Fibroblast of the conjunctiva (primary cell): ENCODE measurements around the gene NRG3.
A peak's percentile ranks its signal among the peaks of the same experiment; 100 is the strongest.
"Not testable (repeated sequence)": the region's sequence is repeated elsewhere in the genome, so short reads cannot be mapped to it uniquely, and the experiment has no call there.

ENCODE experiments used
- DNase-seq: peaks from one replicate; pipeline ENCODE4 v3.0.0-alpha.2; 2010; ENCODE audit warnings: low read depth

Gene NRG3

GRCh38 chr10:82581940-82582339 is 706.9 kb downstream of the NRG3 start:
- no peak for DNase-seq

DNA sequence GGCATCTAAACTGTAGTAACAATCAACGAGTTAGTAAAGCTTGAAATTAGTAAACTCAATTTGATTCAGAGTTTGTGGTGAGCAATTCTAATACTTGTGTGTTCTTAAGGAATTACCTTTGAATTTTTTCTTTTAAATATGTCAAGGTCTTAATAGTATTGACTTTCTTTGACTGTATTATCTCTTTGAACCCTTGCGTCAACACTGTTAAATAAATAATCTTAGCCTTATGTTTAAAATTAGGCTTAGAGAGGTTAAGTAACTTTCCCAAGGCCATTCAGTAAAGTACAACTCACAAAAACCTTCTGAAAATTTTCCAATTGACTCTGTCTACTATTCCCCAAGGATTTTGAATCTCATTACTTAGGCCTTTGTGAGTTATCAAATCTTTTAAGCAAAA is 716.4 kb downstream of the NRG3 start:
- no peak for DNase-seq

DNA sequence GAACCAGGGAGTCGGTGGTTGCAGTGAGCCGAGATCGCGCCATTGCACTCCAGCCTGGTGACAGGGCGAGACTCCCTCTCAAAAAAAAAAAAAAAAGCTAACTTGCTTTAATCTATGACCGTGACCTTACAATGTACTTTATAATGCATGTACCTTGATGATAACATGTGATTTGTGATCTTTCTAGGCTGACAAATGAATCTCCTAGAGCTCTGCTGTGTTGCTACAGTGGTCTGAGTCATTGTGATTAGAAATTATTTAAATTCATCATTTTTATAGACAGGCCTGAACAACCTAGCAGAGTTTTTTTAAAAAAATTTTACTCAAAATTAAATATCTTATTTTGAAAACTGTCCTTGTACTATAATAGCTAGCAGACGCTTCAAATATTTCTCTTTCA is 722.8 kb downstream of the NRG3 start:
- no peak for DNase-seq

DNA sequence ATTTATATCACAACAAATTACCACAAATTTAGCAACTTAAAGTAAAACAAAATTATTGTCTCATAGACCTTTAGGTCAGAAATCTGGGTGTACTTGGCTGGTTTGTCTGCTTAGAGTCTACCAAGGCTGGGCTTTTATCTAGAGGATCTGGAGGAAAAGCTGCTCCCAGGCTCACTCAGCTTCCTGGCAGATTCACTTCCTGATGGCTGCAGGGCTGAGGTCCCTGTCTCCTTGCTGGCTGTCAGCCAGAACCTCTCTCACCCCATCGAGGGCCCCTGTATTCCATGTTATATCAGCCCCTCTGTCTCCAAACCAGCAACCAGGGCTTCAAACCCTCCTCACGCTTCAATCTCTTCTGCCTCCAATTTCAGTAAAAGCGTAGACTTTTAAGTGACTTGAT is 734.9 kb downstream of the NRG3 start:
- no peak for DNase-seq

GRCh38 chr10:82618007-82618406 is 743.0 kb downstream of the NRG3 start:
- DNase-seq = no peak

DNA sequence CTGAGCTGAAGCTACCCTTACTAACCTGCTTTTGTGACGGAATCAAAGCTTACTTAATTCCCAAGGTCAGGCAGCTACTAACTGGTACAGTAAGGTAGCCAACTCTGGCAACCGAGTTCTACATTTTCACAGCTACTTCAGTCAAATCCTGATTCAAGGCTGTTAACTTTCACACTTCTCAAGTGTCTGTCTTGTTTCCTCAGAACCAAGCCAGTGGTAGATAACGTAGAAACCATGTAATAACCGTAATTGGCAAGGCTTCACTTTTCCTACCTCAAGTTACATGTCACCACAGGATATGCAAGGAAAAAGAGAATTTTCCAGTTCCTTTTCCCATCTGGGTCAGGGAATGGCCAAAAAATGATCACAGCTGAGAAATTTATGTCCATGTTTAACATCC is 746.7 kb downstream of the NRG3 start:
- DNase-seq = no peak

- DNase-seq = no peak
These were observed 747.5 kb downstream of the NRG3 start for GRCh38 chr10:82622479-82622878.

GRCh38 chr10:82625512-82626189 is 750.7 kb downstream of the NRG3 start:
- no peak for DNase-seq

DNA sequence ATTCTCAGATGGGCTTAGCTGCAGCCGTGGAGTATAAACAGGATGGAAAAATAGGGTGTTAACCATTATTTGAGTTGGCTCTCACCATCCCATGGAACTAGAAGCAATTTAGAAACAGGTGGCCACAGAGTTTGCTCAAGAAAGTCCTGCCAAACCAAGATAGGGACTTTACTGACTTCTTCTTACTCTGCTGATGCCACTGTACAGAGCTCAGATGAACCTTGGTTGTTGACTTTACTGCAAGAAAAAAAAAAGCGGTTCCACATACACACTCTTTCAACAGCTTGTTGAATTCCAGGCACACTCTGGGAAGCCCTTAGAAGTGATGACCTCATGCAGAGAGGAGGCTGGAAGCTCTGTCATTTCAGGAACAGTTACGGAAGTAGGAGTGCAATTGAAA is 753.4 kb downstream of the NRG3 start:
- peak; percentile 1 for DNase-seq

DNA sequence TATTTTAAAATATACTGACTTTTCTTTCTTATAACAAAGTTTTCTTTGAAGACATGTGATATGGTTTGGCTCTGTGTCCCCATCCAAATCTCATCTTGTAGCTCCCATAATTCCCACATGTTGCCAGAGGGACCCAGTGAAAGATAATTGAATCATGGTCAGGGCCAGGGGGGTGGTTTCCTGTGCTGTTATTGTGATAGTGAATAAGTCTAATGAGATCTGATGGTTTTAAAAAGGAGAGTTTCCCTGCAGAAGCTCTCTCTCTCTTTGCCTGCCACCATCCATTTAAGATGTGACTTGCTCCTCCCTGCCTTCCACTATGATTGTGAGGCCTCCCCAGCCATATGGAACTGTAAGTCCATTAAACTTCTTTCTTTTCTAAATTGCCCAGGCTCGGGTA is 768.1 kb downstream of the NRG3 start:
- DNase-seq = no peak

GRCh38 chr10:82643601-82644000 is 768.6 kb downstream of the NRG3 start:
- DNase-seq = no peak

GRCh38 chr10:82645221-82645620 is 770.2 kb downstream of the NRG3 start:
- DNase-seq = no peak

DNA sequence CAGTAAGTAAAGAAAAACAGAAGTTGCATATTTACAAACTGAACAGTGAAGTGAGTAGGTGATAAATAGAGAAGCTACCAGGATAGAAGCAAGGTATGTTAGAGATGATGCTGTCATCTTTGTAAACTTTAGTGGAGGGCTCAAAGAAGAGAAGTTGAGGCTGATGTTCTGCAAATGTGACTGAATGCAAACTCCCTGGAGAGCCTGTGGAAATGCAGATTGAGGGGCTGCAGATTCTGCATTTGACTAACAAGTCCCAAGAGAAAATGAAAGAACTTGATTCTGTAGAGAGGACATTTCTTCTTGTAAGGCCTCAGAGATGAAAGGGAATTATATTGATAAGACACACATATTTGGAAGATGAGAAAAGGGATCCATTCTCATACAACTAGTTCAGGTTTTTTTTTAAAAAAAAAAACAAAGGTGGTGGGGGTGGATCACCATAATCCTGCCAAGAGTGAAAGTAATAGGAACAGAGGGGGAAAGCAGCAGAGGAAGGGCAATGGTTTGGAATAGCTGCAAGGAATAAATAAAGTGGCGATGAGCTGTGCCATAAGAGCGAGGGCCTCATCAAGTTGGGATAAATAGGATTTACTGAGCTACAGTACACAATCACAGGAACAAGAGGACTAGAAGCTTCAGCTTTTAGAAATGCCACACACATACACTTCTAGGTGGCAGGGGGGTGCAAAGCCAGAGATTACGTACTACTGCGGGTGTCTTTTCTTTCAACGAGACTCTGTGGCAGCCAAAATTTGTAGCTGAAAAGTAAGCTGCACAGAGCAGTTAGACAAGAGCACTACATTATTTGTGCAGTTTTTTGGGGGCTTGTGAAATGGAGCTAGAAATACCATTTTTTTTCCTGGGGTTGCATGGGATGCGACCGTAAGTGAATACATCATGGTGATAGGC is 778.5 kb downstream of the NRG3 start:
- DNase-seq = no peak

DNA sequence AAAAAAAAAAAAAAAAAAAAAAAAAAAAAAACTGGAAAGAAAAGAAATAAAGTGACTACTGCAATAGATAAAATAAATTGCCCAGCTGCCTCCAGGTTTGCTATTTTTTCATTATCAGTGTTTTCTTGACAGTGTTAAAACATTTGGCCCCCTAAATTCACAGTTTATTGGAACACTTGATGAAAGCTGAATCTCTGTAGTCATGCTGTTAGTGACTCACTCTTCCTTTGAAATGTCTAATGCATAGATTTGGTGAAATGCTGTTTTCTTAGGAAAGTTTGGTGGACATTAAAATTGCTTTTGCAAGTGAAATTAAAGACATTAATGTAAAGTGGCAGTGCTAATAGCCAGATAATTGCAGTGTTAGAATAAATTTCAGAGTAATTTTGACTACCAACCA is 785.2 kb downstream of the NRG3 start:
- DNase-seq = no peak

GRCh38 chr10:82660986-82661385 is 786.0 kb downstream of the NRG3 start:
- DNase-seq = no peak

- no peak for DNase-seq
These were observed 786.7 kb downstream of the NRG3 start for GRCh38 chr10:82661701-82662100.

DNA sequence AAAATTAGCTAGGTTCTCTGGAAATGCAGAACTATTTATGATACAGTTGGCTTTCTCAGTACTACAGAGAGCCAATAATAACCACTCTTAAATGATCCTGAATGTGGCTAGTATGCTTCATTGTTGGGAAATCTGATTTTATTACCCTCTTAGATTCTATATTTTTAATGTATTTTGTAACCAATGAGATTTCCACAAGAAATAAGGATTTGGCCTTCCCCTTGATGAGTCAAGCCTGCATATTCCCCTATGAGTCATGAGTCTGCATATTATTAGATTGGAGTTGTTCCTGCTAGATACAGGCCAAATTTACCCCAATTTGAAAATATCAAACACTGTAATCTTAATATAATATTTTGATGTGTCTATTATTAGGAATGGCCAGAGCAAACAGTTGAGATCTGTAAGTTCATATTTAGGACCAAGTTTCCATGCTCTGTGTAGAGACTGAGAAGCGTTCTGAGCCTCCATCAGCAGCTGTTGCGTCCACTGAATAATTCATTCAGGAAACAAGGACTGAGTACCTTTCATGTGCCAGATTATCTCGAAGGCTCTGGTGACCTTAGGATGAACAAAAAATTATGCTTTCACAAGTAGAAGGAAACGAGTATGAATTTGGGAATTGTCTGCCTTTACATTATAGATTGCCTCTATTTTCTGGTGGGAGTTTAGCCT is 793.4 kb downstream of the NRG3 start:
- DNase-seq = peak; percentile 36

- DNase-seq = no peak
These were observed 799.0 kb downstream of the NRG3 start for GRCh38 chr10:82674036-82674435.

- not testable (repeated sequence) for DNase-seq
These were observed 802.9 kb downstream of the NRG3 start for GRCh38 chr10:82677932-82678331.

GRCh38 chr10:82678451-82678850 is 803.5 kb downstream of the NRG3 start:
- not testable (repeated sequence) for DNase-seq

- DNase-seq = peak; percentile 17
These were observed 805.6 kb downstream of the NRG3 start for GRCh38 chr10:82680608-82681007.

DNA sequence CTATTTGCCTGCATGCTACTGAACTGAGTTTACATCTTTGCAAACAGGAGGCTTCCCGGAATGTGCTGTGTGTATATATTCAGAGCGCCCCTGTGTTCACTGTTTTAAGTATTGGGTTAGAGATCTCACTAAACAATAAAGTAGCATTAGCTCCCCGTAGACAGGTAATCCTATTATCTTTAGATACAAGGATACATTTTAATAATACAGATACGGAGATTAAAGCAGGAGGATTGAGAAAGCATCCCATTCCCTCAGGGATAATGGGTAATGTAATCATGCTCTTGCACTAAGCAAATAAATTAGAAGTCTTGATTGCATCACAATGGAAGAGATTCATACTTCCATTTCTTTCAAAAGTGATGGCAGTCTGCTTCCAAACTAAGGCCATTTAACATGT is 809.0 kb downstream of the NRG3 start:
- DNase-seq = no peak

DNA sequence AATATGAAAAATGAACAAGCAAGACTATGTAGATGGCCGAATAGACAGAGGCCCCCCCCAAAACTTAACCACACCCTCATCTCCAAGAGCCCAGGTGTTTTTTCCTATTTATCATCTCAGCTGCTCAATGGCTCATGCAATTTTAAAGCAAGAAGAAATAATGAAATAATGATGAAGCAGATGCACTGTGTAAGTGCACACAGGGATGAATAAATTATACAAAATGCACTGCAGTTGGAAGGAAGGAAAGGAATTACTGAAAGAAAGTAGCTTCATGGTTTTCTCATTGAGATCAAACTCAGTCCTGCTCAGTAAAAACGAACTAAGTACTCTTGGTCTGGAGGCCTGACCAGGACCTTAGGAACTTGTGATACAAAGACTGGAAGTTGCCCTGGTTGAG is 810.1 kb downstream of the NRG3 start:
- no peak for DNase-seq
